Breast epithelium (tissue), 3 donors: ENCODE results near the gene GALNTL6.

Experiments used
- POLR2A ChIP-seq: fragments of 450-650 bp; IDR thresholded peaks from one replicate; pipeline ENCODE4 v1.6.1; 2016; ENCODE audit warnings: antibody characterized with exemption, mild to moderate bottlenecking, moderate library complexity
- POLR2AphosphoS5 ChIP-seq, 3 donors: sonication (generic); formaldehyde crosslinking; IDR thresholded peaks; one replicate each; pipeline ENCODE4 v1.6.1; 2017; ENCODE audit warnings: antibody characterized with exemption in 3 of 3

GRCh38 chr4:171919314-171919713 lies 106.1 kb downstream of the GALNTL6 start:
- TF ChIP-seq POLR2A = no peak
- TF ChIP-seq POLR2AphosphoS5 (IDR thresholded peaks at IDR 0.05) = no peak
